HepG2 (cell line): ENCODE measurements around the gene ZC3H12A. TPM values are rescaled to one million over a fixed set of nuclear protein-coding genes. Genes with fewer than 3 reads are reported as not detected.

Experiments used
- ATAC-seq: fragments of 200-7000 bp; cut with Tn5 transposase; 3 replicates; pipeline ENCODE4 v1.9.1; 2020; ENCODE audit warnings: mild to moderate bottlenecking, moderate library complexity
- BruUV-seq: library from RNA; stranded (reverse); fragments of 400-500 nt; replicated peaks from 2 replicates; lab custom pipeline; 2021; lab: Mats Ljungman, UMichigan
- CTCF ChIA-PET: fragments of 300-600 bp; formaldehyde crosslinking; extraction: SDS; loops from one replicate; lab custom pipeline; 2021; ENCODE audit warnings: low total read pairs, inconsistent platforms, low intra/inter-chr PET ratio; lab: Yijun Ruan, JAX
- POLR2A ChIA-PET: fragments of 350-600 bp; sonication (Branson Sonifier 250); formaldehyde crosslinking; loops from one replicate; lab custom pipeline; 2020; ENCODE audit warnings: antibody characterized with exemption, inconsistent platforms; lab: Yijun Ruan, JAX
- DNase-seq: peaks from one replicate; pipeline ENCODE4 v3.0.0-alpha.2; 2015; ENCODE audit warnings: low spot score
- FAIRE-seq: peaks from 3 replicates; lab custom pipeline; 2011; peaks lifted over from hg19 to GRCh38; lab: Jason Lieb, UNC
- H2AFZ ChIP-seq: one replicate; pipeline ENCODE4 v1.6.1; 2011; ENCODE audit warnings: low read length, inconsistent platforms
- H3K27ac ChIP-seq: fragments of 300-600 bp; 3 replicates; pipeline ENCODE4 v1.8.0; 2011; ENCODE audit warnings: mixed run types, mild to moderate bottlenecking, mixed read lengths, low read length, inconsistent platforms; ENCODE audit not compliant: insufficient read depth; ENCODE audit errors: extremely low read length
- H3K27me3 ChIP-seq, 2 experiments: fragments of 200-600 bp in 1 of 2; 2 replicates in 1 of 2; 3 replicates in 1 of 2; pipeline versions ENCODE4 v1.6.0 to v1.8.0; 2011; ENCODE audit warnings: low read length in 2 of 2, mild to moderate bottlenecking in 2 of 2, moderate library complexity in 2 of 2, inconsistent platforms in 1 of 2; ENCODE audit not compliant: insufficient read depth in 2 of 2, control insufficient read depth in 1 of 2
- H3K36me3 ChIP-seq, 2 experiments: fragments of 200-600 bp in 1 of 2; replicated peaks in 1 of 2; 2 replicates in 1 of 2; 3 replicates in 1 of 2; pipeline versions ENCODE4 v1.5.1 to v1.8.0; 2011; ENCODE audit warnings: low read length in 2 of 2, inconsistent platforms in 1 of 2; ENCODE audit not compliant: insufficient read depth in 2 of 2, control insufficient read depth in 1 of 2
- H3K4me1 ChIP-seq: 2 replicates; pipeline ENCODE4 v1.5.1; 2012; ENCODE audit warnings: low read length, inconsistent platforms; ENCODE audit not compliant: insufficient read depth
- H3K4me2 ChIP-seq: 2 replicates; pipeline ENCODE4 v1.6.0; 2011; ENCODE audit warnings: low read depth, low read length, inconsistent platforms
- H3K4me3 ChIP-seq, 3 experiments: fragments of 200-600 bp in 1 of 3; sonication (generic), shearing (Covaris generic) in 1 of 3; replicated peaks in 1 of 3; 2 replicates each; pipeline ENCODE4 v1.5.1; 2011 to 2016; ENCODE audit warnings: low read length in 3 of 3, inconsistent platforms in 2 of 3, low read depth in 2 of 3, mild to moderate bottlenecking in 2 of 3, control low read depth in 1 of 3, mixed read lengths in 1 of 3; ENCODE audit not compliant: insufficient read depth in 1 of 3
- H3K79me2 ChIP-seq: one replicate; pipeline ENCODE4 v1.6.1; 2011; ENCODE audit warnings: low read length, inconsistent platforms; ENCODE audit not compliant: insufficient read depth
- H3K9ac ChIP-seq: 2 replicates; pipeline ENCODE4 v1.6.0; 2011; ENCODE audit warnings: mild to moderate bottlenecking, low read depth, low read length, inconsistent platforms; ENCODE audit not compliant: insufficient read depth
- H3K9me3 ChIP-seq: 2 replicates; pipeline ENCODE4 v1.5.1; 2012; ENCODE audit warnings: mild to moderate bottlenecking, low read length
- H4K20me1 ChIP-seq: 2 replicates; pipeline ENCODE4 v1.6.0; 2011; ENCODE audit warnings: inconsistent platforms, mild to moderate bottlenecking, low read length, moderate library complexity; ENCODE audit not compliant: insufficient read depth
- AGO2 ChIP-seq: fragments of 200-400 bp; formaldehyde crosslinking; optimal IDR thresholded peaks from 2 replicates; pipeline ENCODE3; 2017; ENCODE audit warnings: mild to moderate bottlenecking, low read depth, low read length, moderate library complexity
- GLMP ChIP-seq: sonication (generic); formaldehyde crosslinking; IDR thresholded peaks from 2 replicates; pipeline ENCODE4 v1.9.0; 2021; ENCODE audit warnings: missing genetic modification reagents, mild to moderate bottlenecking, borderline replicate concordance
- NCOR1 ChIP-seq: fragments of 200-600 bp; sonication (generic); IDR thresholded peaks from 2 replicates; pipeline ENCODE4 v1.7.0; 2017; ENCODE audit warnings: antibody characterized with exemption, low read length, borderline replicate concordance
- POLR2A ChIP-seq, 2 experiments: IDR thresholded peaks; 2 replicates each; pipeline ENCODE4 v1.6.1; 2011; ENCODE audit warnings: low read depth in 2 of 2, low read length in 2 of 2, mild to moderate bottlenecking in 1 of 2, moderate library complexity in 1 of 2; ENCODE audit not compliant: insufficient read depth in 1 of 2
- POLR2G ChIP-seq: fragments of 200-400 bp; formaldehyde crosslinking; IDR thresholded peaks from 2 replicates; pipeline ENCODE4 v1.6.1; 2018; ENCODE audit warnings: mild to moderate bottlenecking, low read depth, low read length, moderate library complexity
- RBFOX2 ChIP-seq: fragments of 200-400 bp; formaldehyde crosslinking; IDR thresholded peaks from 2 replicates; pipeline ENCODE4 v1.6.1; 2017; ENCODE audit warnings: low read depth, mild to moderate bottlenecking, low read length
- ZC3H4 ChIP-seq: sonication (generic); formaldehyde crosslinking; IDR thresholded peaks from 2 replicates; pipeline ENCODE4 v1.4.0; 2020; ENCODE audit warnings: missing genetic modification reagents, borderline replicate concordance
- ZNF629 ChIP-seq: sonication (generic); formaldehyde crosslinking; conservative IDR thresholded peaks from 2 replicates; pipeline ENCODE4 v1.5.0; 2020; ENCODE audit warnings: missing genetic modification reagents
- WGBS: methylation state at CpG from one replicate; pipeline ENCODE4 v1.1.6; 2017; ENCODE audit warnings: low lambda C conversion rate; 5-methylcytosine and 5-hydroxymethylcytosine counted together
- in situ Hi-C: cut with HindIII; loops from 2 replicates; pipeline ENCODE4 v1.10.0; 2017; ENCODE audit warnings: low pct_unique_long_range_greater_than_20kb; ENCODE audit not compliant: extremely low pct_ligation_motif_present
- intact Hi-C: fragments of 100-400 bp; cut with micrococcal nuclease; formaldehyde crosslinking; loops from one replicate; pipeline ENCODE4 v1.10.0; 2022; ENCODE audit not compliant: unreplicated experiment
- polyA plus RNA-seq, 8 experiments: library from polyadenylated mRNA; depleted of rRNA in 3 of 8; stranded (reverse) in 7 of 8; unstranded in 1 of 8; fragments of >200 nt; fragmentation: Illumina TruSeq in 4 of 8; extraction: Trizol in 4 of 8; gene quantifications; 2 replicates each; pipeline versions ENCODE4 v1.2.1 to v1.2.3, GENCODE V29; 2011 to 2016; ENCODE audit warnings: low read depth in 4 of 8, missing spikeins in 1 of 8, mixed read lengths in 1 of 8; ENCODE audit not compliant: insufficient read depth in 1 of 8
- total RNA-seq, 5 experiments: library from RNA; depleted of rRNA; stranded (reverse); fragments of >200 nt; fragmentation: Illumina TruSeq; extraction: Trizol; gene quantifications; 2 replicates each; pipeline ENCODE4 v1.2.3, GENCODE V29; 2016; ENCODE audit warnings: low read depth in 1 of 5

ZC3H12A gene
- total and polyA plus RNA-seq, 2 of the 13 experiments (the other 11 are each of a cell fraction or from before 2014, with no cell fraction given): 6.8 to 13.3 TPM

DNA sequence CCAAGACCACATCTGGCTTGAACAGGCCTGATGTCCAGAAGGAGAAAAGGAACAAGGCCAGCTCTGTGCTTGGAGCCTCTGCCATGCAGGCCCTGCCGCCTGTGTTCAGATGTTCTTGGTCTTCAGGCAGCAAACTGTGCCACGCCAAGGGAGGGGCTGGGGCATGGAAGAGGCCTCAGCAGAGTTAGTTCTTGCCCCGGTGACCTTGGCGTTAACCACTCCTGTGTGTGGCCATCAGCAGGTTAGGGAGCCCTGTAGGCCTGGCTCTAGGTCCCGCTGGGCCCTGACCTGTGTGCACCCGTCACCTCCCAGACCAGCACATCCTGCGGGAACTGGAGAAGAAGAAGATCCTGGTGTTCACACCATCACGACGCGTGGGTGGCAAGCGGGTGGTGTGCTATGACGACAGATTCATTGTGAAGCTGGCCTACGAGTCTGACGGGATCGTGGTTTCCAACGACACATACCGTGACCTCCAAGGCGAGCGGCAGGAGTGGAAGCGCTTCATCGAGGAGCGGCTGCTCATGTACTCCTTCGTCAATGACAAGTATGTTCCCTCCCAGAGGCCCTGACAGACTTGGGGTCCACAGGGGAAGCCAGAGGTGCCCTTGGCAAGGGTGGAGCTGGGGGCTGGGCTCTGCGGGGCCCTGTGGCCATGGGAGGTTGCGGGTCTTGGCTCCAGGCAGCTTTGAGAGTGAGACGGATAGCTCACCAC lies 7.1 kb downstream of the ZC3H12A start:
- WGBS: over 99% methylated on average over 20 of the region's 26 CpGs
- Histone ChIP-seq H3K27ac (no peak overlapping the region), H3K4me1 (peaks cover 43% of the 10 kb centered on the region), H3K9ac (no peak overlapping the region), H3K4me2 (no peak overlapping the region), H3K79me2 (peaks cover 23% of the 10 kb centered on the region), H2AFZ (no peak overlapping the region), H3K4me3 (no peak overlapping the region), H3K36me3 (peaks cover 16 to 40% of the 10 kb centered on the region in 2 experiments), H3K27me3 (no peaks in the 10 kb centered on the region), H4K20me1 (peaks cover 8% of the 10 kb centered on the region; the same call in 1 of the 2 replicates), H3K9me3 (no peaks in the 10 kb centered on the region)
- intact Hi-C loops: no loop called here
- DNase-seq (no peak), FAIRE-seq (no peak), ATAC-seq (no peak)
- in situ Hi-C loops: no loop called here
- ChIA-PET POLR2A (interaction anchor here (0.8 kb wide), 1 partner anchor 10 kb away, joined by 3 read pairs; no protein-coding TSS in a partner anchor), CTCF (no interaction called here)
- no TSS peak for BruUV-seq
- TF ChIP-seq AGO2 (peak; percentile 68), GLMP (CRISPR knock-in tag) (no peak), RBFOX2 (peak; percentile 17), POLR2G (0 out of 2 replicates have a peak, but pooled peaks have one; percentile 30), ZNF629 (CRISPR knock-in tag) (no peak), POLR2A (IDR thresholded peaks at IDR 0.05; ENCODE audit: insufficient read depth in 1 of 2, low read depth in 2 of 2, low read length in 2 of 2) (0 out of 4 replicates have a peak, but pooled peaks of 1 of the 2 experiments have one; percentile 8), NCOR1 (no peak), ZC3H4 (CRISPR knock-in tag) (no peak)
